Anterior cingulate cortex (tissue), 58 donors: ENCODE results near the gene SLC22A13.
"Not testable (repeated sequence)": the region's sequence is repeated elsewhere in the genome, so short reads cannot be mapped to it uniquely, and the experiment has no call there.

ENCODE experiments used
- DNase-seq, 58 donors: peaks; one replicate each; lab custom pipeline; 2025; lab: John Stamatoyannopoulos, UW

SLC22A13 gene

DNA sequence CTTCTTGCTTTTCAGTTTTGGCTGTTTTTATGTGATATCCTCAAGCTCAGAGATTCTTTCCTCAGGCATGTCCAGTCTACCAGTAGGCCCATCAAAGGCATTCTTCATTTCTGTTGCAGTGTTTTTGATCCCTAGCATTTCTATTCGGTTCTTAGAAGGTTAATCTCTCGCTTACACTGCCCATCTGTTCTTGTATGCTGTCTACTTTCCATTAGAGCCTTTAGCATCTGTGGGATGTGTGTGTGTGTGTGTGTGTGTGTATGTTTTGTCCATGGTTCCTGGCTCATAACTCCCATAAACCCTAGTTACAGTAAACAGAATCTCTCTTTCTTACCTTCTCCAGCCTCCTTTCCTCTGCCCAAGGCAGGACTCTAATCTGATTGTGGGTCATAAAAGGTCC is 5.1 kb upstream of the SLC22A13 start:
- DNase-seq: no peak

DNA sequence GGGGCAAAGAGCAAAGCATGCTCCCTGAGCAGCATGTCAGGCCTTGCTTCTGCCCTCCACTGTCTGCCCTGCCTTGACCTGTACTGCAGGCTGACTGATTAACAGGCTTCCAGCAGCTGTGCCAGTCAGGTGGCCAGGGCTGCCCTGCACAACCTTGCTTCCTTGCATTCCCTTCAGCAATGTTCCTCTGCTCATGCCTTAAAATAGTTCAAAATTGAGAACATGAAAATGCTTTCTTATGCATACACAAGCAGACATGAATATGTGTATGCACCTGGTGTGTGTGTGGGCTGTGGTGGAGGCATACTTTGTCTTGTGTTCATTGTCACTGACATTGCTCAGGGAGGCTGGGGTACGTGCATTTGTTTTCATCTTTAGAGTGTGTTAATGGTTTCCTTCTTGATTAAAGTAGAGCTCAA is 1.2 kb upstream of the SLC22A13 start:
- DNase-seq: no peak

DNA sequence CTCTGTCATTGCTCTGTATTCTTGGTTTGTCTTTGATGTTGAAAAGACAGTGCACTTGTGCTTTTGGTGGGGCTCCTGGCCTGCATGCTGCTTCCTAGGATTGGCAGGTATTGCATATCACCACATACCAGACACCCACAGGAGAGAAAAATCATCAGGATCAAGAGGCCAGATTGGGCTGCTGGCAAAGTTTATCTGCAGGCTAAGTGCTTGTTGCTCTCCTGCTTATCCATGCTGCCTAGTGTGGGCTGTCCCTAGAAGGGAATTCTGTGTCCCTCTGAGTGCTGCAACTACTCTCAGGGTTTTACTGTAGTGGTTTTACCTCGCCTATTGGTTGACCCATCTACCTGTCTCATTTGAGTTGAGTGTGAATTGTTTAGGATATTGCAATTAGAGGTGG is 833 bp upstream of the SLC22A13 start:
- no peak for DNase-seq

DNA sequence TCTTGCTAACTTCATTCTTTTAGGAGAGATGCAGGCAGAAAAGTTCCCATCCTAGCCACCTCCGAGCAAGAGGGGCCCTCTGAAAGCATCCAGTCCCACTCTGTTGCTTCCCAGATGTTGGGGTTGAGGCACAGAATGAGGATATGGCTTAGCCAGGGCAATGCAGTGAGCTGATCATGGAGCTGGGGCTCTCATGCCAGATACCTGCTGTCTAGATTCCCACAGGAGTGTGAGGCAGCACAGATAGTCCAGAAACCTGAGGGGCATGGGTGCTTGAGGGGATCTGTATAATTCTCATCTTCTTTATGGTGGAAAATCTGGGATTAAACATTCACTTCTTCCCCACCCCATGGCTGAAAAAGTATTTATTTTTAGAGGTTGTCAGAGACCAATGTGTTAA is 1.2 kb downstream of the SLC22A13 start:
- DNase-seq: no peak

DNA sequence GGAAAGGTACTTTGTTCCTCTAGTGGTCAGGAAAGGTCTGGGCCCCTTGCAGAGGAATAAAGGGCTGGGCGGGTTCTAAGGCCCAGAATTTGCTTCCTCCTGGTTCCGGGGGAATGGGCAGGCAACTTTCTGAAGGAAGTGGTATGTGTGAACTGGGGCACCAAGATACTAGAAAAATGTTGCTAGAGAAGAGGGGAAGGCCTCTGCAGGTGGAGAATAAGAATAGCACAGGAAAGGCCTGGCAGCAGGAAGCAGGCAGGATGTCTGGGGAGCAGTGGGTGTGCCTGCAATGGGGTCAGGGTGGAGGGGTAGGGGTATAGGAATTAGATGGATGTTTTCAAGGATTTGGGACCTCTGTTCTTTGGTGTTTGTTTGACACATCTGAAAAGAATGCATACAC is 2.0 kb downstream of the SLC22A13 start:
- no peak for DNase-seq

DNA sequence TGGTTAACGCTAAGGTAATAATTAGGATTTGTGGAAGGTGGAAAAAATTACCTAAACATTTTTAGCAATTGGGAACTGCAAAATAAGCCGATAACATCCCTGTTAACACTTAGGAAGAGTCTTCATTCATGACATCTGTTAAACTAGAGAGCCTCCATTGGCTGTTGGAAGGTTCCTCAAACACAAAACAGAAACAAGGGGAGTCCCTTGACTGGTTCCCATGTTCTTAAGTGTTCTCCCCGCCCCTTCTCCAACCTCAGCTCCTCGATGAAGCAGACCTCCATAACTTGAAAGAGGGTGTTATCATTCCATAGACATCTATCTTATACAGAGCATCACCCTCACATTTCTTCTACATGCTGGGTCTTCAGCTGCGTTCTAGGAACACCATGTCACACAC is 2.5 kb downstream of the SLC22A13 start:
- DNase-seq: no peak

DNA sequence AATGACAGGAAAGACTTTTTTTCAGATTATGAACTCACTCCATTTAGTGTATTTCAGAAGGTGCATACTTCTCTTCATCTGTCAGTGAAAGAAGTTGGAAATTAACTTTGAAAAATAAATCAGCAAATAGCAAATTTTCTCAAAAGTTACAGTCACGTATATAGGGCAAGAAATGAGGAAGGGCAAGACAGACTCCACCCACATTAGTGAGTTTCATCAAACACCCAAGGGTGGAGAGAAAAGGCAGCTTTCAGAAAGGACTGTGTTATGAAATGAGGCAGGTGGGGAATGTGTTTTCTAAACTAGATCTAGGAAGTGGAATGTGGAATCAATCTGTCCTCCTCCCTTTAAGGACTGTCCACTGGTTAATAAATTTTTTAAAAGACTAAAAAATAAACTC is 2.9 kb downstream of the SLC22A13 start:
- no peak for DNase-seq

DNA sequence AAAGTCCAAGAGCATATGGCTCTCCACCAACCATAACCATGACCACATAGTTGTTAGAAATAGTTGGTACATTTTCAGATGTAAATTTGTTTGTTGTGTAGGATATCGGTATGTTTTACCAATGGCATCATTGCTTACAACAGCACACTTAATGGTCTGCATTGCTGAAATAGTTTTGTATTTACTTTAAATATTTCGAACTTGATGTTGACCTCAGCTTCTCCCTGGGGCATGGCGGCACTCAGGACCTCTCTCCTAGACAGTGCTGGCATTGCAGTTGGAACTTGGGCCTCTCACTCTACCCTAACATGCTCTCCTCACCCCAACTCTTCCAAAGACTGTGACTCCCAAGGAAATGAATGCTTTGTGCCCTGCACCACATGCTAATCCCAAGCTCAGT is 5.0 kb downstream of the SLC22A13 start:
- no peak for DNase-seq

DNA sequence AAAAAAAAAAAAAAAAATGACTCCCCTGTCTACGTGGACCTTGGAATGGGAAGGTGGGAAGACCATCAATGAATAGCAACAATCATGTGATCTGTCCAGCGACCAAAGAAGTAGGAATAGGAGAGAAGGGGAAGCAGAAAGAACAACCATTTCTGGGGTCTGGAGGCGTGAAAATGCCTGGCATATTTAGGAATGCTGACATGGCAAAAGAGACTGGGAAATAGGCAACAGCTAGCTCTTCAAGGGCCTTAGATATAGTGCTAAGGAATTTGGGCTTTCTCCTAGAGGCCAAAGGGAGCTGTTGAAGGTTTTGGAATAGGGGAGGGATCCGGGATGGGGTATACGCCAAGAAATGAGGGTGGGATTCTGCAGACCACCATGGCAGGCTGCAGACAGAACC is 5.9 kb downstream of the SLC22A13 start:
- DNase-seq: no peak

DNA sequence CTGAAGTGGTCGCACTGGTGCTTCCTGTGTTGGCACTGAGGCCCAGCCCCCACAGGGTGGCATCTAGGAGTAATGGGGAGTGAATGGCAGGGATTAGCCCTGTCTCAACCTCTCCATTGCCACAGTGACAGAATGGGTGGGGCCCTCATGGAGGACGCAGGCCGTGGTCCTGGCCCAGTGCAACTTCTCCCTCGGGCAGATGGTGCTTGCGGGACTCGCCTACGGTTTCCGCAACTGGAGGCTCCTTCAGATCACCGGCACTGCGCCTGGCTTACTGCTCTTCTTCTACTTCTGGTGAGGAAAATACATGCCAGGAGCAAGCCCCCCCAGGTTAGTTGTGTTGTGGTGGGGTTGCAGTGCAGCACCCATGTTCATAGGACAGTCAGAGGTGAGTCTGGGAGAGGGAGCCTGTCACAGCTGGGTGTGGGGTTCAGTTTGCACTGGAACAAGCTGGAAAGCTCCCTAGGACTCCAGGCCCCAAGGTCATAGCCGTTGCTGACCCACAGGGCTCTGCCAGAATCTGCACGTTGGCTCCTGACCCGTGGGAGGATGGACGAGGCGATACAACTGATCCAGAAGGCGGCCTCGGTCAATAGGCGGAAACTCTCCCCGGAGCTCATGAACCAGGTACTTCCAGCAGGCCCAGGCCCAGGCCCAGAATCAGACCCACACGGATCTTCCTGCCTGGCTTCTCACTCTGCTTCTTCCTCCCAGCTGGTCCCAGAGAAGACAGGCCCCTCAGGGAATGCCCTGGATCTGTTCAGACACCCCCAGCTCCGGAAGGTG is 9.4 kb downstream of the SLC22A13 start:
- no peak for DNase-seq

DNA sequence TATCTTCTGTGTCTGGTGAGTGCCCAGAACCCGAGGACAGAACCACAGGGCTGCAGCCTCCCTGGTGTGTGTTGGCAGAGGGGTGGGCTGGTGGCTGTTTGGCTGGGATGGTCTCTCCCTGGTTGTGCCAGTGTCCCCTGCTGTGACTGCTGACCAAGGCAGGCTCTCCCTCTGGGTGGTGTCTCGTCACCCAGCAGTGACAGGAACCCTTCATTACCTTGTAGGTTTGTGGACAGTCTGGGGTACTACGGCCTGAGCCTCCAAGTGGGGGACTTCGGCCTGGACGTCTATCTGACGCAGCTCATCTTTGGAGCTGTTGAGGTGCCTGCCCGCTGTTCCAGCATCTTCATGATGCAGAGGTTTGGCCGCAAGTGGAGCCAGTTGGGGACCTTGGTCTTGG is 10.0 kb downstream of the SLC22A13 start:
- no peak for DNase-seq

DNA sequence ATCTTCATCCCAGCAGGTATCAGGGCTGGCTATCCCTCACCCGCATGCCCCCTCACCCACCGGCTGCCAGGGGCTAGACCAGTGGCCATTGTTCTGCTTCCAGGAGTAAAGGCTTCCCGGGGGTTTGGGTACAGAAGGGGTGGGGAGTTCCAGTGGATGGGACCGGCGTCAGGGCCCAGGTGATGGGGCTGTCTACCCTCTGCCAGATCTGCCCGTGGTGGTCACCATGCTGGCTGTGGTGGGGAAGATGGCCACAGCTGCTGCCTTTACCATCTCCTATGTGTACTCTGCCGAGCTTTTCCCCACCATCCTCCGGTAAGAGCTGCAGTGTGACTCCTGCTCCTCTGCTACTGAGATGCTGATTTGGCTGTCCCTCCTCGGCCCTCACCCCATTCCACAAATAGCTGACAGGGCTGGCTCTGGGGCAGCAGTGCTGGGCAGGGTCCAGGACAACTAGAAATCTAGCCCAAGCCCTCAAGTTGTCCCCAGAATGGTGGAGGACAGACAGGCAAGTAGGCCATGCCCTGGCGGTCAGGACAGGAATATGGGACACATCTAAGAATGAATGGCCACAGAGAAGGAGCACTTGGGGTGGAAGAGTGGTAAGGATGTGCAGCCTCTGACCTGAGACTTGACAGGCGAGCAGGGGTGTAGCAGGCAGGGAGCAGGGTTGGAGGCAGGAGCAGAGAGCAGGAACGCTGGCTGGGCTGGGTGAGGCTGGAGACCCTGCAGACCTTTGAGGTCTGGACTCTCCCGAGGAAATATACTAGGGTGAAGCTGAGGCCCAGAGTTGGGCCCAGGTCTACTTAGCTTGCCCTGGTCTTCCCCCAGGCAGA is 10.7 kb downstream of the SLC22A13 start:
- DNase-seq: no peak

DNA sequence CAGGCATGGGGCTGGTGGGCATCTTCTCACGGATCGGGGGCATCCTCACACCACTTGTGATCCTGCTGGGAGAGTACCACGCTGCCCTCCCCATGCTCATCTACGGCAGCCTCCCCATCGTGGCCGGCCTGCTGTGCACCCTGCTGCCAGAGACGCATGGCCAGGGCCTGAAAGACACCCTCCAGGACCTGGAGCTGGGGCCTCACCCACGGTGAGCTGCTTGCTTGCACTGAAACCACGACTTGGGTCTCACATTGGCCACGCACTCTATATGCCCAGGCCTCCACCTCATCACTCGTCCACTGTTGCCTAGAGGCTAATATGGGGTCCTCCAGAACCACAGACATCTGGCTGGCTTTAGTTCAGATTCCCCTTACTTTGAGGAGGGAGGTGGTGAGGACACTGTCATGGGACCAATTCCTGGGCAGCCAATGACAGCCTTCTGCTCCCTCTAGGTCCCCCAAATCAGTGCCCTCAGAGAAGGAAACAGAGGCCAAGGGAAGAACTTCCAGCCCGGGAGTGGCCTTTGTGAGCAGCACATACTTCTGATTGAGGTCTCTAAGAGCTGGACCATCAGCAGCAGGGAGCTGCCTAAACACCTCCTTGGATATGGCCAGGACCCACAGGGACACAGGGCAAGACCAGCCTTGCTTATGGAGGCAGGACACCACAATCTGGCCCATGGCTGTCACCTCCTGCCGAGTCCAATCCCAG is 11.5 kb downstream of the SLC22A13 start:
- DNase-seq: no peak

DNA sequence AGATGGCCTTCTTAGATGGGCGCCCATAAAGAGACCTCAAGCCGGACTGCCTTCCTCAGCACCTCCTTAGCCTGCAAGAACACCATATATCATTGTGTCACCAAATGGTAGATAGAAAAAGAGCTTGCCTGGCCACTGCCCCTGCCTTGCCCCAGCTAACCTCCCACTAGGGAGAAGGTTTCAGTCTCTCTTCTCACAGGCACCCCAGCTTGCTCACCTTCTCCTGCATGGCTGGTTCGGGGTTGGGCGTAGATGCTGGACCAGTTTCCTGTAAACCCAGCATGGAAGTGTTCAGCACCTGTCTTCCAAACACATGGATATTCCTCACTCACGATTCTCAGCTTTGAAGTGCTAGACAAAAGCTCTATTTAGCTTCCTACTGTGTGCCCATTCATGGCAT is 13.2 kb downstream of the SLC22A13 start:
- DNase-seq: no peak

DNA sequence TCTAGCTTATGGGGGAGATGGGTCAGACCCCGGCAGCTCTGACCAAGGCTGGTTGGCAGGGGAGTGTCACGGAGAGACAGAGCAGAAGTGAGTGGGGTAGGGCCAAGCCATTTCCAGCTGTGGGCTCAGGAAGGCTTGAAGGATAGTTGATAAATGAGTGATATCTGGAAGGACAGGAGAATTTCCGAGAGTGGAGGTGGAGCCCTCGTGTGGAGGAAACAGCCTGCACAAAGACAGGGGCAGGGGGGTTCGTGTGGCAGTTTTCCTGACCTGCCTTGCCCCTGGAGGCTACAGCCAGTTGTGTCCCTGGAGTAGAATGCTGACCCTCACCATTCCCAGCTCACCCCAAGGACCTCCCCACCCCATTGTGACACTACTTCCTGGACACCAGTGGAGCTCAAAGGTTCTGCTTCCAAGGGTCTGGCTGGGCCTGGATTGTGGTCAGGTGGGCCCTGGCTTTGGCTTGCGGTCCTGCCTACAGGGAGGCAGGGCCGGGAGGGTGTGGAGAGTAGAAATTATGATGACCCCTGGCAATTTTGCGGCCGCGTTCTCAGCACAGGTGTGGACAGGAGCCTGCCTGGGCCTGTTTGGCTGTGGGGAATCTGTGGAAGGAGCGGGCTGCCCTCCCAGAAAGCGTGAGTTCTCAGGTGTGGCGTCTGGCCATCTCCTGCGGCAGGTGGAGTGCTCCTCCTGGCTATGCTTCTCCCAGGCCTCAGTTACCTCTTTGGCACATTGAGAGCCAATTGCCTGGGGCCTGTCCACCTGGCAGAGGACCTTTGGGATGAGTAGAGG is 16.5 kb downstream of the SLC22A13 start, which contains the start of gene SLC22A14:
Gene SLC22A14, plus strand, starts transcription at position 400 of the 792 bp plus-strand sequence. CDS start 23,733 bp downstream, outside the sequence.
- DNase-seq: no peak

DNA sequence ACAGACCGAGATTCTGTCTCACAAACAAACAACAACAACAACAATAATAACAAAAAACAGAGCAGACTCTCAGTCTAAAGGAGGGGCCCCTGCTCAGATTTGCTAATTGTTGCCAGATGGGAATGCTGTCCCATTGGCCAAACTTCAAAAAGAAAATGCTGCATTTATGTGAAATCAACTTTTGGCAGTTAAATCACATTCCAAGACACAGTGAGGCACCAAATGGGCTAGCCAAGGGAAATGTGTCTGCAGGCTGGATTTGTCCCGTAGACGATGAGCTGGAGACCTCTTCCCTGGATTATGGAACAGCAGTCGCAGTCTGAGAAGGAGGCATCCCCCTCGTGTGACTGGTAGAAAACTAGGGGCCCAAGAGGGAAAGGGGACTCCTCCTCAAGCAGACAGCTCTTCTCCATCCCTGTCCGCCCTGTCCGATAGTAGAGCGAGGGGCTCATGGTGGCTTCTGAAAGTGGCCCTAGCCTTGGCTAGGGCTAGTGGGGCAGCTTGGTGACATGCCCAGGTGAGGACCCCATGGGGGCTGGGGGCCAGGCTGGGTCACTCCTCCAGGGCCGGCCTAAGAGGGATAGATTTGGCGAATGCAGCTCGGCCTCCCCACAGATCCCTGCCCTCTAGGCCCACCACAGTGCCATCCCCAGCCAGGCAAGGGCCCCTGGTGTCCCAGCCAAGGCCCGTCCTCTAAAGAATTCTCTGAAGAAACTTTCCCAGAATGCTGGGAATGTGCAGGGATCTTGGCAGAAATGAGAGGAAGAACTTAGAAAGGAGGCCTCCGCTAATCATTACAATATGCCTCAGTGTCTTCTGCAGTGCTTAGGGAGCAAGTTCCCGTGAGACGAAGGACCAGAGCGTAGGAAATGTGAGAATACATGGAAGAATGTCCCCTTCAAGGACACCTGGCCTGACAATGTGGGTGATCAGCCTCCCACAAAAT is 18.5 kb downstream of the SLC22A13 start:
- no peak for DNase-seq

DNA sequence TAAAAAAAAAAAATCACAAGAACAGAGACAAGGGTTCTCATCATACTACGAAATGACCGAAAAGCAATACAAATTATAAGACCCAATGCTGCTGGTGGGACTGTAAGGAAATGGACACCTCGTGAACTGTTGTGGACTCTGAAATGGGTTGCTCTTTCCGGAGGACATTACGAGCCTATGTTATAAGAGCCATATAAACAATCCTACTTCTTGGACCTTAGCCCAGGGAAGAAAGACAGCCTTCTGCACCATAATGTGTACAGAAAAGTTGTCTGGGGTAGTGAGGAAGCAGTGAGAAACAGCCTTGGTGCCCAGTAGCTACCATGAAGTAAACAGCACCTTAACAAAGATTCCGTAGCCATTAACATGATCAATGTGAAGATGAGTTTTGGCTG is 19.1 kb downstream of the SLC22A13 start:
- no peak for DNase-seq

DNA sequence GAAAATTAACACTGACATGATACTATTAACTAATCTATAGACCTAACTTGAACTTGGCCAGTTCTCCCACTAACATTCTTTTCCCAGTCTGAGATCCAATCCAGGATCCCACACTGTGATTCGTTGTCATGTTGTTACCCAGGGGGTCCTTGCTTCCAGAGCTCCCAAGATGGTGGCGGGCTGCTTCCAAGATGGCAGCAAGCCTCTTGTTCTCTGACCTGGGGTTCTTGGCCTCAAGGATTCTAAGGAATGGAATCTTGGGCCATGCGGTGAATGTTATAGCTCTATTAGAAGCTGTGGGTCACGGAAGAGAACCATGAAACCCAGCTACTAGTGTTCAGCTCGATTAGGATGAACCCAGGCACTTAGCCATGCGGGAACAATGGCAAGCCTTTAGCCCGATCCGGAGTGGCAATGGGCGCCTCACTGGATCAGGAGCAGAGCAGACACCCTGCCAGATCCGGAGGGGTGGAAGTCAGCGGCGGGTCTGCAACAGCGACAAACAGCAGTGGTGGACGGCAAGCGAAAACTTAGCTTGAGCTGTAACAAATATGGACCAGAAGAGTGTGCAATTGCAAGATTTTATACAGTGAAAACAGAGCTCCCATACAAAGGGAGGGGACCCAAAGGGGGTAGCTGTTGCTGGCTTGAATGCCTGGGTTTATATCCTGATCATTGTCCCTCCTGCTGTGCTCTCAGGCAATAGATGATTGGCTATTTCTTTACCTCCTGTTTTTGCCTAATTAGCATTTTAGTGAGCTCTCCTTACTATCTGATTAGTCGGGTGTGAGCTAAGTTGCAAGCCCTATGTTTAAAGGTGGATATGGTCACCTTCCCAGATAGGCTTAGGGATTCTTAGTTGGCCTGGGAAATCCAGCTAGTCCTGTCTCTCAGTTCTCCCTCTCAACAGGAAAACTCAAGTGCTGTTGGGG is 23.9 kb downstream of the SLC22A13 start:
- not testable (repeated sequence) for DNase-seq
